Panc1 (cell line): ENCODE measurements around the gene DDX11.

Source experiments
- POLR2AphosphoS5 ChIP-seq: IDR thresholded peaks from 2 replicates; pipeline ENCODE4 v1.6.1; 2012; ENCODE audit warnings: mild to moderate bottlenecking, low read depth, low read length, moderate library complexity
- SIN3A ChIP-seq: IDR thresholded peaks from 2 replicates; pipeline ENCODE4 v1.6.1; 2012; ENCODE audit warnings: low read depth, mild to moderate bottlenecking, low read length, moderate library complexity, borderline replicate concordance; ENCODE audit not compliant: insufficient read depth
- TF ChIP-seq, protein P1 (sequence below): fragments of 450-650 bp; IDR thresholded peaks from 2 replicates; pipeline ENCODE4 v1.5.1; 2017; ENCODE audit warnings: mild to moderate bottlenecking

DNA sequence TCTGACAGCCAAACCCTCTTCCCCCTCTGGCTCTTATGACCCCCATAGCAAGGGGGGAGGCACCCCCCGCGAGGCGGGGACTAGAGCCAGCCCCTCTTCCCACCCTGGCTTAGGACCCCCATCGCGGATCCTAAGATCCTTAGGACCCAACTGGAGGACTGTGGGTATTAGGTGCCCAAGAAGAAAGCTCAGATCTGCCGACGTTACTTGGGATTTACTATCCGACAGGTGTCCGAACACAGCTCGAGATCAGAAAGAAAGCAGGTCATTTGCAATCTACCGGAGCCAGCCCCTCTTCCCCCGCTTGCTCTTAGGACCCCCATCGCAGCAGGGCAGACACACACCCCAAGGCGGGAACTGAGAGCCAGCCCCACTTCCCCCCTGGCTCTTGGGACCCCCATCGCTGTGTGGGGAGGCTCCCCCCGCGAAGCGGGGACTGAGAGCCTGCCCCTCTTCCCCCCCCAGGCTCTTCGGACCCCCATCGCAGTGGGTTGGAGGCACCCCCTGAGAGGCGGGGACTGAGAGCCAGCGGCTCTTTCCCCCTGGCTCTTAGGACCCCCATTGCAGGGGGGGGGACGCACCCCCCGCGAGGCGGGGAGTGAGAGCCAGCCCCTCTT, 46.8 kb downstream of the DDX11 start:
- TF ChIP-seq, protein P1, sequence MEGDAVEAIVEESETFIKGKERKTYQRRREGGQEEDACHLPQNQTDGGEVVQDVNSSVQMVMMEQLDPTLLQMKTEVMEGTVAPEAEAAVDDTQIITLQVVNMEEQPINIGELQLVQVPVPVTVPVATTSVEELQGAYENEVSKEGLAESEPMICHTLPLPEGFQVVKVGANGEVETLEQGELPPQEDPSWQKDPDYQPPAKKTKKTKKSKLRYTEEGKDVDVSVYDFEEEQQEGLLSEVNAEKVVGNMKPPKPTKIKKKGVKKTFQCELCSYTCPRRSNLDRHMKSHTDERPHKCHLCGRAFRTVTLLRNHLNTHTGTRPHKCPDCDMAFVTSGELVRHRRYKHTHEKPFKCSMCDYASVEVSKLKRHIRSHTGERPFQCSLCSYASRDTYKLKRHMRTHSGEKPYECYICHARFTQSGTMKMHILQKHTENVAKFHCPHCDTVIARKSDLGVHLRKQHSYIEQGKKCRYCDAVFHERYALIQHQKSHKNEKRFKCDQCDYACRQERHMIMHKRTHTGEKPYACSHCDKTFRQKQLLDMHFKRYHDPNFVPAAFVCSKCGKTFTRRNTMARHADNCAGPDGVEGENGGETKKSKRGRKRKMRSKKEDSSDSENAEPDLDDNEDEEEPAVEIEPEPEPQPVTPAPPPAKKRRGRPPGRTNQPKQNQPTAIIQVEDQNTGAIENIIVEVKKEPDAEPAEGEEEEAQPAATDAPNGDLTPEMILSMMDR = no peak
- no peak for TF ChIP-seq SIN3A
- no peak for TF ChIP-seq POLR2AphosphoS5
